IMR-90 (cell line): ENCODE results near the gene RESF1. TPM values are rescaled to one million over a fixed set of nuclear protein-coding genes. Genes with fewer than 3 reads are reported as not detected.

Experiments
- ATAC-seq: fragments of 200-7000 bp; cut with Tn5 transposase; 2 replicates; pipeline ENCODE4 v1.9.1; 2020; ENCODE audit warnings: low read depth, mild to moderate bottlenecking, moderate library complexity
- BruUV-seq: library from RNA; stranded (reverse); fragments of 400-500 nt; replicated peaks from 2 replicates; lab custom pipeline; 2021; lab: Mats Ljungman, UMichigan
- CTCF ChIA-PET: fragments of 300-600 bp; formaldehyde crosslinking; extraction: SDS; loops from one replicate; lab custom pipeline; 2021; ENCODE audit warnings: antibody characterized with exemption; lab: Yijun Ruan, JAX
- POLR2A ChIA-PET: fragments of 300-600 bp; sonication (Branson Sonifier 250); formaldehyde crosslinking; loops from one replicate; lab custom pipeline; 2022; ENCODE audit warnings: antibody characterized with exemption; ENCODE audit not compliant: unreplicated experiment; lab: Charles Lee
- DNase-seq: peaks from one replicate; pipeline ENCODE4 v3.0.0; 2013
- H2AFZ ChIP-seq: replicated peaks from 2 replicates; pipeline ENCODE3; 2013; ENCODE audit warnings: low read length, mild to moderate bottlenecking; ENCODE audit not compliant: poor library complexity
- H2AK5ac ChIP-seq: 2 replicates; pipeline ENCODE4 v1.6.1; 2013; ENCODE audit warnings: low read depth, low read length, inconsistent platforms
- H2AK9ac ChIP-seq: replicated peaks from 2 replicates; pipeline ENCODE3; 2013; ENCODE audit warnings: mild to moderate bottlenecking, low read depth, low read length, moderate library complexity; ENCODE audit not compliant: poor library complexity
- H2BK120ac ChIP-seq: 2 replicates; pipeline ENCODE4 v1.6.1; 2013; ENCODE audit warnings: low read depth, low read length, inconsistent platforms
- H2BK15ac ChIP-seq: 3 replicates; pipeline ENCODE4 v1.6.1; 2013; ENCODE audit warnings: low read depth, low read length, inconsistent platforms
- H2BK20ac ChIP-seq: 2 replicates; pipeline ENCODE4 v1.6.1; 2013; ENCODE audit warnings: low read depth, mild to moderate bottlenecking, inconsistent platforms, low read length, moderate library complexity
- H2BK5ac ChIP-seq: 2 replicates; pipeline ENCODE4 v1.6.1; 2013; ENCODE audit warnings: mild to moderate bottlenecking, low read depth, low read length, inconsistent platforms; ENCODE audit not compliant: poor library complexity, severe bottlenecking
- H3K14ac ChIP-seq: replicated peaks from 2 replicates; pipeline ENCODE4 v1.6.1; 2013; ENCODE audit warnings: low read depth, low read length, inconsistent platforms
- H3K18ac ChIP-seq: 2 replicates; pipeline ENCODE4 v1.6.1; 2013; ENCODE audit warnings: low read depth, low read length, control low read depth
- H3K23ac ChIP-seq: 2 replicates; pipeline ENCODE4 v1.6.1; 2013; ENCODE audit warnings: low read depth, low read length, inconsistent platforms
- H3K27ac ChIP-seq: 2 replicates; pipeline ENCODE4 v1.5.1; 2013; ENCODE audit warnings: mild to moderate bottlenecking, control low read depth, low read length; ENCODE audit not compliant: insufficient read depth
- H3K27me3 ChIP-seq: 2 replicates; pipeline ENCODE4 v1.6.1; 2013; ENCODE audit warnings: low read length; ENCODE audit not compliant: control insufficient read depth, insufficient read depth
- H3K36me3 ChIP-seq: 2 replicates; pipeline ENCODE4 v1.6.1; 2013; ENCODE audit warnings: low read length, mixed read lengths; ENCODE audit not compliant: control insufficient read depth, insufficient read depth
- H3K4ac ChIP-seq: 2 replicates; pipeline ENCODE4 v1.6.1; 2013; ENCODE audit warnings: low read depth, low read length, inconsistent platforms
- H3K4me1 ChIP-seq: 2 replicates; pipeline ENCODE4 v1.6.1; 2013; ENCODE audit warnings: low read length, mixed read lengths; ENCODE audit not compliant: control insufficient read depth, insufficient read depth
- H3K4me2 ChIP-seq: 2 replicates; pipeline ENCODE4 v1.6.1; 2013; ENCODE audit warnings: low read depth, mild to moderate bottlenecking, control low read depth, low read length, moderate library complexity
- H3K4me3 ChIP-seq: 2 replicates; pipeline ENCODE4 v1.5.1; 2013; ENCODE audit warnings: low read depth, mild to moderate bottlenecking, control low read depth, low read length, moderate library complexity; ENCODE audit not compliant: insufficient read depth
- H3K56ac ChIP-seq: 2 replicates; pipeline ENCODE4 v1.6.1; 2013; ENCODE audit warnings: low read length, inconsistent platforms; ENCODE audit not compliant: insufficient read depth; ENCODE audit errors: extremely low read depth
- H3K79me1 ChIP-seq, 2 experiments: 2 replicates each; pipeline ENCODE4 v1.6.1; 2013; ENCODE audit warnings: low read length in 2 of 2, inconsistent platforms in 1 of 2, low read depth in 1 of 2
- H3K9ac ChIP-seq: 2 replicates; pipeline ENCODE4 v1.6.1; 2013; ENCODE audit warnings: low read depth, low read length, control low read depth
- H3K9me1 ChIP-seq: 2 replicates; pipeline ENCODE4 v1.6.1; 2013; ENCODE audit warnings: low read length, inconsistent platforms; ENCODE audit not compliant: insufficient read depth
- H3K9me3 ChIP-seq: 2 replicates; pipeline ENCODE4 v1.6.1; 2013; ENCODE audit warnings: low read length; ENCODE audit not compliant: control insufficient read depth, insufficient read depth
- H4K20me1 ChIP-seq: 2 replicates; pipeline ENCODE4 v1.6.1; 2013; ENCODE audit warnings: low read length, inconsistent platforms; ENCODE audit not compliant: insufficient read depth
- H4K5ac ChIP-seq: 2 replicates; pipeline ENCODE4 v1.6.1; 2013; ENCODE audit warnings: mild to moderate bottlenecking, low read depth, low read length, control low read depth
- H4K8ac ChIP-seq, 2 experiments: 2 replicates each; pipeline ENCODE4 v1.6.1; 2013; ENCODE audit warnings: low read depth in 2 of 2, low read length in 2 of 2, control low read depth in 1 of 2, inconsistent platforms in 1 of 2
- H4K91ac ChIP-seq: 2 replicates; pipeline ENCODE4 v1.6.1; 2013; ENCODE audit warnings: low read depth, low read length, inconsistent platforms; ENCODE audit not compliant: insufficient read depth
- BHLHE40 ChIP-seq: fragments of 150-350 bp; IDR thresholded peaks from 2 replicates; pipeline ENCODE4 v1.6.1; 2016; ENCODE audit warnings: mild to moderate bottlenecking, low read depth, low read length
- CEBPB ChIP-seq: IDR thresholded peaks from 2 replicates; pipeline ENCODE4 v1.6.1; 2012; ENCODE audit warnings: low read depth, low read length, improper control_type of control experiment
- CHD1 ChIP-seq: IDR thresholded peaks from 2 replicates; pipeline ENCODE4 v1.6.1; 2012; ENCODE audit warnings: low read depth, low read length, improper control_type of control experiment
- CTCF ChIP-seq: conservative IDR thresholded peaks from 2 replicates; pipeline ENCODE4 v1.5.1; 2012; ENCODE audit warnings: mild to moderate bottlenecking, low read depth, low read length, improper control_type of control experiment
- ELK1 ChIP-seq: fragments of 150-350 bp; IDR thresholded peaks from 2 replicates; pipeline ENCODE4 v1.6.1; 2016; ENCODE audit warnings: low read depth, mild to moderate bottlenecking, low read length, moderate library complexity, borderline replicate concordance
- FOS ChIP-seq: fragments of 150-350 bp; IDR thresholded peaks from 2 replicates; pipeline ENCODE4 v1.6.1; 2016; ENCODE audit warnings: low read depth, low read length
- MAZ ChIP-seq: IDR thresholded peaks from 2 replicates; pipeline ENCODE4 v1.6.1; 2012; ENCODE audit warnings: low read depth, mild to moderate bottlenecking, low read length, improper control_type of control experiment, moderate library complexity, borderline replicate concordance
- NFE2L2 ChIP-seq: fragments of 150-350 bp; IDR thresholded peaks from 2 replicates; pipeline ENCODE4 v1.6.1; 2016; ENCODE audit warnings: low read depth, mild to moderate bottlenecking, low read length
- RCOR1 ChIP-seq: IDR thresholded peaks from 2 replicates; pipeline ENCODE4 v1.6.1; 2012; ENCODE audit warnings: mild to moderate bottlenecking, low read length, improper control_type of control experiment; ENCODE audit not compliant: insufficient replicate concordance
- SMC3 ChIP-seq: fragments of 150-350 bp; IDR thresholded peaks from 2 replicates; pipeline ENCODE4 v1.6.1; 2016; ENCODE audit warnings: low read depth, mild to moderate bottlenecking, antibody characterized with exemption, low read length, moderate library complexity
- USF2 ChIP-seq: fragments of 150-350 bp; IDR thresholded peaks from 2 replicates; pipeline ENCODE4 v1.6.1; 2017; ENCODE audit warnings: mild to moderate bottlenecking, antibody characterized with exemption, low read length, low read depth
- WGBS, 2 experiments: methylation state at CpG; one replicate each; pipeline versions ENCODE4 v1.1.5 to v1.1.7; 2013; ENCODE audit warnings: missing lambda C conversion rate in 2 of 2; ENCODE audit not compliant: insufficient read length in 1 of 2; ENCODE audit errors: extremely low coverage in 2 of 2; 5-methylcytosine and 5-hydroxymethylcytosine counted together
- dilution Hi-C: fragments of 300-500 bp; cut with HindIII; formaldehyde crosslinking; loops from one replicate; pipeline ENCODE4 v1.14.3; 2018; ENCODE audit warnings: low sequenced_read_pairs; ENCODE audit not compliant: unreplicated experiment
- in situ Hi-C: fragments of 300-500 bp; cut with MboI; formaldehyde crosslinking; loops from 3 replicates; pipeline ENCODE4 v1.14.3; 2019; ENCODE audit warnings: low sequenced_read_pairs, inconsistent platforms, mixed read lengths
- intact Hi-C: fragments of 100-400 bp; cut with micrococcal nuclease; formaldehyde crosslinking; loops from 2 replicates; pipeline ENCODE4 v1.10.0; 2022
- polyA plus RNA-seq, 3 experiments: library from polyadenylated mRNA; depleted of rRNA; stranded (reverse); fragments of >200 nt; gene quantifications; 2 replicates each; pipeline ENCODE4 v1.2.3, GENCODE V29; 2012; ENCODE audit warnings: low replicate concordance in 1 of 3
- total RNA-seq: library from RNA; depleted of rRNA; stranded (reverse); fragments of >200 nt; gene quantifications from 2 replicates; pipeline ENCODE4 v1.2.3, GENCODE V29; 2012

RESF1 gene
- total and polyA plus RNA-seq, 2 of the 4 experiments (the other 2 are of a cell fraction) = 5.0 to 7.3 TPM

- no peak overlapping the region for H4K5ac ChIP-seq
- peak overlapping the region; percentile 33; the same call in 1 of the 2 replicates for H3K4me2 ChIP-seq
- dilution Hi-C loops (no loop called here), intact Hi-C loops (loop anchor here (10.0 kb wide), 1 partner anchor 276 kb away; no protein-coding TSS in a partner anchor), in situ Hi-C loops (loop anchor here (25.0 kb wide), 1 partner anchor 274 kb away; no protein-coding TSS in a partner anchor)
- no peak overlapping the region for H4K91ac ChIP-seq
- H2BK20ac ChIP-seq = no peak overlapping the region
- POLR2A ChIA-PET = no interaction called here
- no peak overlapping the region for H3K9ac ChIP-seq
- H3K27me3 ChIP-seq = no peaks in the 10 kb centered on the region
- CTCF ChIA-PET = interaction anchor here (1.1 to 1.2 kb wide), 2 partner anchors 9 to 10 kb away, joined by 3 to 4 read pairs; no protein-coding TSS in a partner anchor
- ATAC-seq (no peak), DNase-seq (no peak)
- H3K14ac ChIP-seq = no peak overlapping the region
- H3K4me3 ChIP-seq = no peak overlapping the region
- H3K79me1 ChIP-seq = peaks cover 35 to 44% of the 10 kb centered on the region in 2 experiments
- H3K23ac ChIP-seq = peak overlapping the region; percentile 62; the same call in 1 of the 2 replicates
- BruUV-seq = TSS peak; percentile 30
- H3K4me1 ChIP-seq = peaks cover 3% of the 10 kb centered on the region
- no CpG with 5 or more reads among the region's 2 CpGs for WGBS, 2 experiments
- H2AK5ac ChIP-seq = no peak overlapping the region
- no peak overlapping the region for H4K8ac ChIP-seq
- no peaks in the 10 kb centered on the region for H3K9me3 ChIP-seq
- H3K27ac ChIP-seq = no peak overlapping the region
- peaks cover 5% of the 10 kb centered on the region; the same call in 1 of the 2 replicates for H3K36me3 ChIP-seq
- H3K56ac ChIP-seq = no peak overlapping the region
- no peak overlapping the region for H2BK15ac ChIP-seq
- H3K9me1 ChIP-seq = no peaks in the 10 kb centered on the region
- no peak overlapping the region for H2AFZ ChIP-seq
- TF ChIP-seq RCOR1 (no peak), CEBPB (no peak), USF2 (no peak), CTCF (no peak), MAZ (no peak), FOS (no peak), CHD1 (no peak), SMC3 (no peak), NFE2L2 (no peak), ELK1 (no peak), BHLHE40 (no peak)
- H2BK5ac ChIP-seq = no peak overlapping the region
- no peak overlapping the region for H2AK9ac ChIP-seq
- no peak overlapping the region for H3K18ac ChIP-seq
- H4K20me1 ChIP-seq = no peaks in the 10 kb centered on the region
- H3K4ac ChIP-seq = no peak overlapping the region
- H2BK120ac ChIP-seq = no peak overlapping the region
Measured at GRCh38 chr12:31961137-31961536, 1.9 kb downstream of the RESF1 start.
